Neural cell (in vitro differentiated cells): Measurements from ENCODE around the gene NUTM1. TPM values are rescaled to one million over a fixed set of nuclear protein-coding genes. Genes with fewer than 3 reads are reported as not detected.
A peak's percentile ranks its signal among the peaks of the same experiment; 100 is the strongest.

Source experiments
- H2AFZ ChIP-seq: fragments of 200-600, 300-800 bp; sonication (generic), shearing (Covaris generic); 2 replicates; pipeline ENCODE4 v1.6.0; 2014; ENCODE audit warnings: low read depth, mild to moderate bottlenecking, antibody characterized with exemption, low read length, moderate library complexity
- H3F3A ChIP-seq: fragments of 200-600 bp; shearing (Covaris generic); 2 replicates; pipeline ENCODE4 v1.6.1; 2016; ENCODE audit warnings: mild to moderate bottlenecking, moderate library complexity, mixed read lengths, antibody characterized with exemption, low read length; ENCODE audit not compliant: insufficient read depth, poor library complexity, severe bottlenecking
- H3K27ac ChIP-seq: fragments of 200-600, 300-800 bp; sonication (generic), shearing (Covaris generic); 2 replicates; pipeline ENCODE4 v1.5.1; 2014; ENCODE audit warnings: mild to moderate bottlenecking, low read length, moderate library complexity
- H3K27me3 ChIP-seq: fragments of 300-800, 200-600 bp; sonication (generic), shearing (Covaris generic); 2 replicates; pipeline ENCODE4 v1.6.0; 2014; ENCODE audit warnings: mild to moderate bottlenecking, low read depth, low read length, moderate library complexity; ENCODE audit not compliant: insufficient read depth
- H3K36me3 ChIP-seq: fragments of 300-800, 200-600 bp; sonication (generic), shearing (Covaris generic); 2 replicates; pipeline ENCODE4 v1.5.1; 2014; ENCODE audit warnings: mild to moderate bottlenecking, antibody characterized with exemption, low read length, moderate library complexity; ENCODE audit not compliant: insufficient read depth
- H3K4me2 ChIP-seq: fragments of 300-800, 200-600 bp; sonication (generic), shearing (Covaris generic); 2 replicates; pipeline ENCODE4 v1.6.0; 2014; ENCODE audit warnings: mild to moderate bottlenecking, low read length
- H3K4me3 ChIP-seq: fragments of 300-800, 200-600 bp; sonication (generic), shearing (Covaris generic); 2 replicates; pipeline ENCODE4 v1.5.1; 2014; ENCODE audit warnings: mild to moderate bottlenecking, low read length, moderate library complexity
- H3K79me2 ChIP-seq: fragments of 200-600 bp; shearing (Covaris generic); replicated peaks from 2 replicates; pipeline ENCODE4 v1.6.0; 2014; ENCODE audit warnings: mild to moderate bottlenecking, low read length, moderate library complexity; ENCODE audit not compliant: insufficient read depth
- H3K9ac ChIP-seq: fragments of 300-800, 200-600 bp; sonication (generic), shearing (Covaris generic); 2 replicates; pipeline ENCODE4 v1.6.1; 2016; ENCODE audit warnings: mild to moderate bottlenecking, low read length, mixed read lengths
- H3K9me2 ChIP-seq: fragments of 200-600 bp; shearing (Covaris generic); 2 replicates; pipeline ENCODE4 v1.6.1; 2016; ENCODE audit warnings: mild to moderate bottlenecking, low read length, mixed read lengths; ENCODE audit not compliant: insufficient read depth
- H3K9me3 ChIP-seq: fragments of 200-600, 300-800 bp; sonication (generic), shearing (Covaris generic); 2 replicates; pipeline ENCODE4 v1.6.1; 2016; ENCODE audit warnings: mild to moderate bottlenecking, mixed run types, low read length, moderate library complexity, mixed read lengths
- H4K20me1 ChIP-seq: fragments of 200-600 bp; shearing (Covaris generic); 2 replicates; pipeline ENCODE4 v1.6.1; 2016; ENCODE audit warnings: mild to moderate bottlenecking, mixed run types; ENCODE audit not compliant: insufficient read depth
- CTCF ChIP-seq: fragments of 450-650 bp; IDR thresholded peaks from 2 replicates; pipeline ENCODE4 v1.5.1; 2014; ENCODE audit warnings: antibody characterized with exemption, mild to moderate bottlenecking, moderate library complexity; ENCODE audit not compliant: poor library complexity, severe bottlenecking
- EP300 ChIP-seq: fragments of 450-650 bp; conservative IDR thresholded peaks from 2 replicates; pipeline ENCODE4 v1.6.1; 2014; ENCODE audit warnings: antibody characterized with exemption, mild to moderate bottlenecking, moderate library complexity; ENCODE audit not compliant: poor library complexity, severe bottlenecking
- EZH2 ChIP-seq: fragments of 200-600, 300-800 bp; shearing (Covaris generic), sonication (generic); IDR thresholded peaks from 2 replicates; pipeline ENCODE4 v1.6.1; 2014; ENCODE audit warnings: antibody characterized with exemption, low read length, borderline replicate concordance, mild to moderate bottlenecking; ENCODE audit not compliant: insufficient read depth, poor library complexity, severe bottlenecking
- MXI1 ChIP-seq: fragments of 450-650 bp; conservative IDR thresholded peaks from 2 replicates; pipeline ENCODE4 v1.6.1; 2014; ENCODE audit warnings: antibody characterized with exemption, mild to moderate bottlenecking; ENCODE audit not compliant: poor library complexity, severe bottlenecking
- POLR2AphosphoS5 ChIP-seq: IDR thresholded peaks from 2 replicates; pipeline ENCODE4 v1.6.1; 2012
- RAD21 ChIP-seq: fragments of 450-650 bp; conservative IDR thresholded peaks from 2 replicates; pipeline ENCODE4 v1.6.1; 2014; ENCODE audit warnings: antibody characterized with exemption, mild to moderate bottlenecking, moderate library complexity
- SMC3 ChIP-seq: fragments of 450-650 bp; conservative IDR thresholded peaks from 2 replicates; pipeline ENCODE4 v1.6.1; 2014; ENCODE audit warnings: antibody characterized with exemption, mild to moderate bottlenecking, moderate library complexity; ENCODE audit not compliant: poor library complexity
- TAF1 ChIP-seq: IDR thresholded peaks from 2 replicates; pipeline ENCODE4 v1.6.1; 2012; ENCODE audit warnings: low read depth
- polyA plus RNA-seq: library from polyadenylated mRNA; depleted of rRNA; stranded (reverse); fragments of >200 nt; gene quantifications from 2 replicates; pipeline ENCODE4 v1.2.3, GENCODE V29; 2014
- TF ChIP-seq, protein P1 (sequence below): IDR thresholded peaks from 2 replicates; pipeline ENCODE4 v1.6.1; 2012; ENCODE audit warnings: borderline replicate concordance

NUTM1 gene
- polyA plus RNA-seq, 1 donor from 2014 or later = not detected

- no peaks in the 10 kb centered on the region for H3K9me3 ChIP-seq
- H3K79me2 ChIP-seq = no peaks in the 10 kb centered on the region
- H3K27me3 ChIP-seq = no peaks in the 10 kb centered on the region
- H3K9ac ChIP-seq = no peak overlapping the region
- H3F3A ChIP-seq = no peaks in the 10 kb centered on the region
- TF ChIP-seq TAF1 (no peak), CTCF (no peak), EP300 (no peak), MXI1 (no peak), POLR2AphosphoS5 (no peak), SMC3 (no peak)
- TF ChIP-seq, protein P1, sequence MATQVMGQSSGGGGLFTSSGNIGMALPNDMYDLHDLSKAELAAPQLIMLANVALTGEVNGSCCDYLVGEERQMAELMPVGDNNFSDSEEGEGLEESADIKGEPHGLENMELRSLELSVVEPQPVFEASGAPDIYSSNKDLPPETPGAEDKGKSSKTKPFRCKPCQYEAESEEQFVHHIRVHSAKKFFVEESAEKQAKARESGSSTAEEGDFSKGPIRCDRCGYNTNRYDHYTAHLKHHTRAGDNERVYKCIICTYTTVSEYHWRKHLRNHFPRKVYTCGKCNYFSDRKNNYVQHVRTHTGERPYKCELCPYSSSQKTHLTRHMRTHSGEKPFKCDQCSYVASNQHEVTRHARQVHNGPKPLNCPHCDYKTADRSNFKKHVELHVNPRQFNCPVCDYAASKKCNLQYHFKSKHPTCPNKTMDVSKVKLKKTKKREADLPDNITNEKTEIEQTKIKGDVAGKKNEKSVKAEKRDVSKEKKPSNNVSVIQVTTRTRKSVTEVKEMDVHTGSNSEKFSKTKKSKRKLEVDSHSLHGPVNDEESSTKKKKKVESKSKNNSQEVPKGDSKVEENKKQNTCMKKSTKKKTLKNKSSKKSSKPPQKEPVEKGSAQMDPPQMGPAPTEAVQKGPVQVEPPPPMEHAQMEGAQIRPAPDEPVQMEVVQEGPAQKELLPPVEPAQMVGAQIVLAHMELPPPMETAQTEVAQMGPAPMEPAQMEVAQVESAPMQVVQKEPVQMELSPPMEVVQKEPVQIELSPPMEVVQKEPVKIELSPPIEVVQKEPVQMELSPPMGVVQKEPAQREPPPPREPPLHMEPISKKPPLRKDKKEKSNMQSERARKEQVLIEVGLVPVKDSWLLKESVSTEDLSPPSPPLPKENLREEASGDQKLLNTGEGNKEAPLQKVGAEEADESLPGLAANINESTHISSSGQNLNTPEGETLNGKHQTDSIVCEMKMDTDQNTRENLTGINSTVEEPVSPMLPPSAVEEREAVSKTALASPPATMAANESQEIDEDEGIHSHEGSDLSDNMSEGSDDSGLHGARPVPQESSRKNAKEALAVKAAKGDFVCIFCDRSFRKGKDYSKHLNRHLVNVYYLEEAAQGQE = no peak
- H4K20me1 ChIP-seq = no peaks in the 10 kb centered on the region
- no peaks in the 10 kb centered on the region for H3K36me3 ChIP-seq
- no peak overlapping the region for H2AFZ ChIP-seq
- no peaks in the 10 kb centered on the region for H3K9me2 ChIP-seq
- no peak overlapping the region for H3K4me2 ChIP-seq
- H3K27ac ChIP-seq = no peak overlapping the region
- peak overlapping the region; percentile 30 for H3K4me3 ChIP-seq
Observed at GRCh38 chr15:34318277-34319079, 24.6 kb upstream of the NUTM1 start.

DNA sequence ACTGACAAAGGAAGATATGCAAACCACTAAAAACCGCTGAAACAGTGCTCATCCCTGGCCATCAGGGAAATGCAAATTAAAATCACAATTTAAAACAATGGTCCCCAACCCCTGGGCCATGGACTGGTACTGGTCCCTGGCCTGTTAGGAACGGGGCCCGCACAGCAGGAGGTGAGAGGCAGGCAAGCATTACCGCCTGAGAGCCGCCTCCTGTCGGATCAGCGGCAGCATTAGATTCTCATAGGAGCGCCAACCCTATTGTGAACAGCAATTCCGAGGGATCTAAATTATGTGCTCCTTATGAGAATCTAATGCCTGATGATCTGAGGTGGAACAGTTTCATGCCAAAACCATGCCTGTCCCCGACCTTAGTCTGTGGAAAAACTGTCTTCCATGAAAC, 19.9 kb upstream of the NUTM1 start:
- no peak for TF ChIP-seq MXI1
- no peak for TF ChIP-seq EP300
- no peak for TF ChIP-seq EZH2
- TF ChIP-seq POLR2AphosphoS5 = no peak
- no peak for TF ChIP-seq SMC3
- TF ChIP-seq RAD21 = no peak
- TF ChIP-seq, protein P1 = no peak
- no peak for TF ChIP-seq TAF1
- no peak for TF ChIP-seq CTCF
- Histone ChIP-seq H3K27ac (no peak overlapping the region), H3F3A (no peaks in the 10 kb centered on the region), H3K9me3 (peaks cover 3% of the 10 kb centered on the region), H3K79me2 (no peaks in the 10 kb centered on the region), H3K9ac (no peak overlapping the region), H3K9me2 (no peaks in the 10 kb centered on the region), H3K27me3 (no peaks in the 10 kb centered on the region), H4K20me1 (no peaks in the 10 kb centered on the region), H3K4me2 (no peak overlapping the region), H3K4me3 (no peak overlapping the region), H3K36me3 (no peaks in the 10 kb centered on the region), H2AFZ (no peak overlapping the region)
